DND-41 (cell line): ENCODE data around the gene ZNF654.

Source experiments
- ATAC-seq: fragments of 200-7000 bp; cut with Tn5 transposase; 3 replicates; pipeline ENCODE4 v1.9.1; 2021; ENCODE audit warnings: low read depth; ENCODE audit not compliant: insufficient read depth
- DNase-seq: peaks from one replicate; pipeline ENCODE4 v3.0.0-alpha.2; 2020
- H2AFZ ChIP-seq: 2 replicates; pipeline ENCODE4 v1.6.0; 2012; ENCODE audit warnings: low read depth, low read length
- H3K27ac ChIP-seq: 2 replicates; pipeline ENCODE4 v1.5.1; 2012; ENCODE audit warnings: low read length, inconsistent platforms
- H3K27me3 ChIP-seq: fragments of 200-600 bp; sonication (generic); 2 replicates; pipeline ENCODE4 v1.6.0; 2012; ENCODE audit warnings: low read length, mild to moderate bottlenecking, inconsistent platforms; ENCODE audit not compliant: insufficient read depth, poor library complexity
- H3K36me3 ChIP-seq: 2 replicates; pipeline ENCODE4 v1.5.1; 2012; ENCODE audit warnings: low read length, inconsistent platforms; ENCODE audit not compliant: insufficient read depth
- H3K4me1 ChIP-seq: 2 replicates; pipeline ENCODE4 v1.5.1; 2012; ENCODE audit warnings: mild to moderate bottlenecking, low read length; ENCODE audit not compliant: insufficient read depth
- H3K4me2 ChIP-seq: 2 replicates; pipeline ENCODE4 v1.6.0; 2012; ENCODE audit warnings: mild to moderate bottlenecking, moderate library complexity, low read length, inconsistent platforms; ENCODE audit not compliant: insufficient read depth
- H3K4me3 ChIP-seq, 2 experiments: fragments of 200-600 bp in 1 of 2; shearing (Covaris generic) in 1 of 2; 2 replicates each; pipeline ENCODE4 v1.5.1; 2012 to 2016; ENCODE audit warnings: inconsistent platforms in 2 of 2, low read length in 2 of 2, mild to moderate bottlenecking in 2 of 2, low read depth in 1 of 2, moderate library complexity in 1 of 2
- H3K79me2 ChIP-seq: 2 replicates; pipeline ENCODE4 v1.6.0; 2012; ENCODE audit warnings: low read length, inconsistent platforms; ENCODE audit not compliant: insufficient read depth
- H3K9ac ChIP-seq: 2 replicates; pipeline ENCODE4 v1.6.0; 2012; ENCODE audit warnings: low read depth, mild to moderate bottlenecking, inconsistent platforms, low read length, moderate library complexity
- H3K9me3 ChIP-seq: 2 replicates; pipeline ENCODE4 v1.5.1; 2012; ENCODE audit warnings: low read length, moderate library complexity, mild to moderate bottlenecking, inconsistent platforms; ENCODE audit not compliant: insufficient read depth, severe bottlenecking
- H4K20me1 ChIP-seq: 2 replicates; pipeline ENCODE4 v1.6.0; 2012; ENCODE audit warnings: low read length; ENCODE audit not compliant: insufficient read depth
- EZH2 ChIP-seq: IDR thresholded peaks from 3 replicates; pipeline ENCODE4 v1.6.1; 2012; ENCODE audit warnings: borderline replicate concordance, low read depth, mild to moderate bottlenecking, moderate library complexity, low read length, inconsistent platforms; ENCODE audit not compliant: severe bottlenecking
- TF ChIP-seq, protein P1 (sequence below): IDR thresholded peaks from 2 replicates; pipeline ENCODE4 v1.5.1; 2012; ENCODE audit warnings: borderline replicate concordance, low read length, moderate library complexity, mild to moderate bottlenecking; ENCODE audit not compliant: poor library complexity, severe bottlenecking; ENCODE audit errors: extremely low read depth

The ZNF654 gene

GRCh38 chr3:88147261-88147660 is 88.2 kb downstream of the ZNF654 start:
- Histone ChIP-seq H3K4me3 (no peak overlapping the region; a peak in 1 of 4 replicates), H3K27ac (no peak overlapping the region), H3K79me2 (peaks cover 69% of the 10 kb centered on the region), H4K20me1 (peaks cover 5% of the 10 kb centered on the region; the same call in 1 of the 2 replicates), H3K9ac (no peak overlapping the region), H3K27me3 (no peaks in the 10 kb centered on the region), H3K9me3 (no peaks in the 10 kb centered on the region), H2AFZ (no peak overlapping the region), H3K4me1 (peaks cover 28% of the 10 kb centered on the region), H3K4me2 (peak overlapping the region; percentile 63), H3K36me3 (0 out of 2 replicates have a peak, but pooled peaks cover 6% of the 10 kb centered on the region)
- TF ChIP-seq EZH2: no peak
- TF ChIP-seq, protein P1, sequence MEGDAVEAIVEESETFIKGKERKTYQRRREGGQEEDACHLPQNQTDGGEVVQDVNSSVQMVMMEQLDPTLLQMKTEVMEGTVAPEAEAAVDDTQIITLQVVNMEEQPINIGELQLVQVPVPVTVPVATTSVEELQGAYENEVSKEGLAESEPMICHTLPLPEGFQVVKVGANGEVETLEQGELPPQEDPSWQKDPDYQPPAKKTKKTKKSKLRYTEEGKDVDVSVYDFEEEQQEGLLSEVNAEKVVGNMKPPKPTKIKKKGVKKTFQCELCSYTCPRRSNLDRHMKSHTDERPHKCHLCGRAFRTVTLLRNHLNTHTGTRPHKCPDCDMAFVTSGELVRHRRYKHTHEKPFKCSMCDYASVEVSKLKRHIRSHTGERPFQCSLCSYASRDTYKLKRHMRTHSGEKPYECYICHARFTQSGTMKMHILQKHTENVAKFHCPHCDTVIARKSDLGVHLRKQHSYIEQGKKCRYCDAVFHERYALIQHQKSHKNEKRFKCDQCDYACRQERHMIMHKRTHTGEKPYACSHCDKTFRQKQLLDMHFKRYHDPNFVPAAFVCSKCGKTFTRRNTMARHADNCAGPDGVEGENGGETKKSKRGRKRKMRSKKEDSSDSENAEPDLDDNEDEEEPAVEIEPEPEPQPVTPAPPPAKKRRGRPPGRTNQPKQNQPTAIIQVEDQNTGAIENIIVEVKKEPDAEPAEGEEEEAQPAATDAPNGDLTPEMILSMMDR: no peak
- no peak for DNase-seq
- ATAC-seq: no peak

DNA sequence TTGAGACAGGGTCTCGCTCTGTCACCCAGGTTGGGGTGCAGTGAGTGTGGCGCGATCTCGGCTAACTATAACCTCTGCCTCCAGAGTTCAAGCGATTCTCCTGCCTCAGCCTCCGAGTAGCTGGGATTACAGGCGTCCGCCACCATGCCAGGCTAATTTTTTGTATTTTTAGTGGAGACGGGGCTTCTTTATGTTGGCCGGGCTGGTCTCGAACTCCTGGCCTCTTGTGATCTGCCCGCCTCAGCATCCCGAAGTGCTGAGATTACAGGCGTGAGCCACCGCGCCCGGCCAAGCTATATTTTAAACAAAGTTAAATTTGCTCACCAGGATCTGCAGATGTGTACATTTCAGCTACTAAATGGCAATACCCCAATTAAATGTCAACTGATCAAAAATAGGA is 89.6 kb downstream of the ZNF654 start:
- Histone ChIP-seq H3K36me3 (peaks cover 10% of the 10 kb centered on the region), H3K27ac (peak overlapping the region; percentile 90)
- ATAC-seq: no peak

DNA sequence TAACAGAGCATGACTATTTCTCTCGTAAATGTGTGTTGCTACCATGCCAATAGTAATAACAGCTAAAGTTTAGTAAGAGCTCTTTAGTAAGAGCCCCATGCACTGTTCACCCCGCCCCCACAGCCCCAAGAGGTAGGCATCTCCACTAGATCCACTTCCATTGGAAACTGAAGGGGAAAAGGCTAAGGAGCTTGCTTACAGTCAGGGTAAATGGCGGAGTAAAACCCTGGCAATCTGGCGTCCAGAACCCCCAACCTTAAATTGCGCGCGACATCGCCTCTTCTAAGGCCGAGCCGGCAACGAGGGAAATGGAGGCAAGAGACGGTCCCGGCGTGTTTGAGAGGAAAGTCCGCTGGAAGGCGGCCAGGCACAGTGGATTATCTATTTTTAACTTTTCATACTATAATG is 90.0 kb downstream of the ZNF654 start:
- TF ChIP-seq EZH2: no peak
- TF ChIP-seq, protein P1: no peak
- Histone ChIP-seq H3K79me2 (peaks cover 86% of the 10 kb centered on the region), H3K4me2 (peak overlapping the region; percentile 63)

More for the DNA sequence above, 89.6 kb downstream of the ZNF654 start:
- Histone ChIP-seq H3K27me3 (no peaks in the 10 kb centered on the region), H2AFZ (peak overlapping the region; percentile 98), H3K4me3 (peak overlapping the region; percentile 92 to 99; a peak in 3 of 4 replicates), H3K9me3 (no peaks in the 10 kb centered on the region), H3K9ac (peak overlapping the region; percentile 94), H3K4me1 (peaks cover 42% of the 10 kb centered on the region), H3K79me2 (peaks cover 81% of the 10 kb centered on the region), H4K20me1 (peaks cover 13% of the 10 kb centered on the region), H3K4me2 (peak overlapping the region; percentile 63)
- DNase-seq: no peak
- TF ChIP-seq, protein P1: no peak
- TF ChIP-seq EZH2: no peak

More for the DNA sequence above, 90.0 kb downstream of the ZNF654 start:
- Histone ChIP-seq H3K27ac (peak overlapping the region; percentile 90), H2AFZ (peak overlapping the region; percentile 98), H3K36me3 (peaks cover 15% of the 10 kb centered on the region), H3K4me3 (peak overlapping the region; percentile 92 to 99), H3K27me3 (no peaks in the 10 kb centered on the region), H4K20me1 (peaks cover 13% of the 10 kb centered on the region), H3K4me1 (peaks cover 42% of the 10 kb centered on the region), H3K9ac (peak overlapping the region; percentile 94), H3K9me3 (no peaks in the 10 kb centered on the region)
- DNase-seq: no peak
- ATAC-seq: peak; percentile 43
